Measurements from ENCODE around the gene RPEL1.

The RPEL1 gene

DNA sequence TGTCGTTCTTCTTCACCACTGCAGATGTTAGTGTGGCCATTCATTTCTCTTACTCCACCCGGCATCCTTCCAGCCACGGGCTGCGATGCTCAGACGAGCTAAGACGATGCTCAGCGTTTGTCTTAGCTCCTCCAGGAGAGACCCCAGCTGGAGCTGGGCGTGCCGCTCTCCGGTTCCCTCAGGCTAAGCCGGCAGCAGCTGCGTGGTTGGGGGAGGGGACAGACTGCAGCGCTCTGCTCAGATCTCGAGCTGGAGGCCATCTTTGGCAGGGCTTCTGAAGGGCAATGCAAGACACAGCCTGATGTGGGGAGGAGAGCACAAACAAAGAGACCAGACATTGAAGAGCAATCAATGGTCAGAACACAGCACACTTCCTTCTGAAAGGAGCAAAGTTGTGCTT, 36.1 kb downstream of the RPEL1 start:
- peak; percentile 69 for DNase-seq

- DNase-seq, result no peak
Measured at GRCh38 chr10:103282961-103283360, 37.3 kb downstream of the RPEL1 start.

GRCh38 chr10:103284170-103284569, 38.5 kb downstream of the RPEL1 start:
- DNase-seq, result no peak

GRCh38 chr10:103287992-103288391, 42.3 kb downstream of the RPEL1 start:
- DNase-seq, result no peak

DNA sequence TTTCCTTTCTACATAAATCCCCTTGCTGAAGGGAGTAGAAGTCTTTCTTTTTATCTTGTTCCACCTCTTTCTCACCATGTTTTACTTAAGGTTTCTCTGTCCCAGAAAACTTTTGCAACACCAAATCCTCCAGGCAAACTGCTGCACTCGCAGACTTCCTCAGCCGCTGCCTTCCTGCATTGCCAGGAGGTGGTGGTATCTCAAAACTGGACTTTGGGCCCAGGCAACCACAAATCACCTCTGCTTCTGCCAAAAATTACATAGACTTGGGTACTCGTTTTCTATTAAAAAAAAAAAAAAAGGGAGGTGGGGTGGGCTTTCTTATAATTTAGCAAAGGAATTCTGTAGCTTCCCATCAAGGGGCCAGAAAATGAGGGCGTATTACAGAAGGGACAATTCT, 45.9 kb downstream of the RPEL1 start:
- no peak for DNase-seq

- no peak for DNase-seq
Measured at GRCh38 chr10:103295374-103296015, 49.8 kb downstream of the RPEL1 start.
